ENCODE measurements around the gene EPB41. TPM values are rescaled to one million over a fixed set of nuclear protein-coding genes. Genes with fewer than 3 reads are reported as not detected.

EPB41 gene
- total RNA-seq, 4 donors from 2014 or later, result 16.7 to 30.8 (median 21.7) TPM

- peak overlapping the region in 1 of 4 donors; percentile 22 for H3K27ac ChIP-seq
- WGBS, 2 donors (ENCODE audit: low coverage in 1 of 2), result 94 to 95% methylated on average over 4 of the region's 4 CpGs
- peaks cover 0 to 5% of the 10 kb centered on the region in 2 donors for H3K36me3 ChIP-seq
- no peak overlapping the region for H3K4me3 ChIP-seq
- H3K27me3 ChIP-seq, result no peaks in the 10 kb centered on the region
- H3K4me1 ChIP-seq, result peaks cover 0 to 18% (median 9%) of the 10 kb centered on the region in 3 donors
- ATAC-seq, result no peak
- TF ChIP-seq EP300 (IDR thresholded peaks at IDR 0.05) (no peak), POLR2A (IDR thresholded peaks at IDR 0.05) (no peak), POLR2AphosphoS5 (IDR thresholded peaks at IDR 0.05) (no peak), CTCF (IDR thresholded peaks at IDR 0.05) (no peak)
- no peaks in the 10 kb centered on the region for H3K9me3 ChIP-seq
These were observed 16.6 kb upstream of the EPB41 start for GRCh38 chr1:28897789-28898188.

GRCh38 chr1:28898405-28898881, 15.9 kb upstream of the EPB41 start:
- WGBS, 2 donors (ENCODE audit: low coverage in 1 of 2), result 78 to 89% methylated on average over 1 to 3 of the region's 3 CpGs
- peaks cover 0 to 18% (median 9%) of the 10 kb centered on the region in 3 donors for H3K4me1 ChIP-seq
- peak overlapping the region in 1 of 4 donors; percentile 22 for H3K27ac ChIP-seq
- TF ChIP-seq CTCF (IDR thresholded peaks at IDR 0.05) (no peak), POLR2A (IDR thresholded peaks at IDR 0.05) (no peak), EP300 (IDR thresholded peaks at IDR 0.05) (no peak), POLR2AphosphoS5 (IDR thresholded peaks at IDR 0.05) (no peak)
- peaks cover 0 to 4% of the 10 kb centered on the region in 2 donors for H3K36me3 ChIP-seq
- H3K4me3 ChIP-seq, result no peak overlapping the region
- H3K9me3 ChIP-seq, result no peaks in the 10 kb centered on the region
- H3K27me3 ChIP-seq, result no peaks in the 10 kb centered on the region
- no peak for ATAC-seq

DNA sequence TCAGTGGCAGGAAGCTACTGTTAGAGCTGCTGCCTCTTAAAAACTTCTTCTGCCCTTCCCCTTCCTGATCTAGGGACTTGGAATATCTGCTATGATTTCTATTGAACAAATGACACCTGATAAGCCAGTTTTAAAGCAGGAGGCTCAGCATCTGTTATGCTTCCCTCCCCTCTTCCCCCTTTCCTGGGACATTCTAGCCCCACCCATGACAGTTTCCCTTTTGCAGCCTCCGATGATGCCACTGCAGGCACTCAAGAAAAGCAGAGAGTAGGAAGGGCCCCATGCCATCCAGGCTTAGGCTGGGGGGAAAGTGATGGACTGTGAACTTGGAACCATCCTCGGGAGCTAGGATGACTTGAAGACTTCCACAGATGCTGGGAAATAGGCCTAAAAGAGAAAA, 15.1 kb upstream of the EPB41 start:
- no peak overlapping the region for H3K4me3 ChIP-seq
- H3K36me3 ChIP-seq, result no peaks in the 10 kb centered on the region
- no peak for TF ChIP-seq POLR2A (IDR thresholded peaks at IDR 0.05)
- no peak for TF ChIP-seq POLR2AphosphoS5 (IDR thresholded peaks at IDR 0.05)
- no peak for TF ChIP-seq EP300 (IDR thresholded peaks at IDR 0.05)
- no peak for TF ChIP-seq CTCF (IDR thresholded peaks at IDR 0.05)
- no peaks in the 10 kb centered on the region for H3K27me3 ChIP-seq
- H3K27ac ChIP-seq, result no peak overlapping the region
- no CpG with 5 or more reads among the region's 2 CpGs for WGBS, 2 donors (ENCODE audit: low coverage in 1 of 2)
- H3K4me1 ChIP-seq, result peaks cover 0 to 18% (median 9%) of the 10 kb centered on the region in 3 donors
- peaks cover 0 to under 1% (median 0%) of the 10 kb centered on the region in 3 donors for H3K9me3 ChIP-seq
- no peak for ATAC-seq

GRCh38 chr1:28900562-28900961, 13.8 kb upstream of the EPB41 start:
- TF ChIP-seq POLR2AphosphoS5 (IDR thresholded peaks at IDR 0.05) (no peak), POLR2A (IDR thresholded peaks at IDR 0.05) (no peak), CTCF (IDR thresholded peaks at IDR 0.05) (no peak), EP300 (IDR thresholded peaks at IDR 0.05) (no peak)
- Histone ChIP-seq H3K36me3 (no peaks in the 10 kb centered on the region), H3K27me3 (no peaks in the 10 kb centered on the region), H3K27ac (no peak overlapping the region), H3K4me3 (no peak overlapping the region), H3K9me3 (peaks cover 0 to 5% (median 0%) of the 10 kb centered on the region in 3 donors), H3K4me1 (peaks cover 0 to 18% (median 9%) of the 10 kb centered on the region in 3 donors)
- ATAC-seq, result no peak
- 94% methylated on average over 3 of the region's 3 CpGs; no CpG with 5 or more reads in 1 of the 2 donors for WGBS, 2 donors (ENCODE audit: low coverage in 1 of 2)

DNA sequence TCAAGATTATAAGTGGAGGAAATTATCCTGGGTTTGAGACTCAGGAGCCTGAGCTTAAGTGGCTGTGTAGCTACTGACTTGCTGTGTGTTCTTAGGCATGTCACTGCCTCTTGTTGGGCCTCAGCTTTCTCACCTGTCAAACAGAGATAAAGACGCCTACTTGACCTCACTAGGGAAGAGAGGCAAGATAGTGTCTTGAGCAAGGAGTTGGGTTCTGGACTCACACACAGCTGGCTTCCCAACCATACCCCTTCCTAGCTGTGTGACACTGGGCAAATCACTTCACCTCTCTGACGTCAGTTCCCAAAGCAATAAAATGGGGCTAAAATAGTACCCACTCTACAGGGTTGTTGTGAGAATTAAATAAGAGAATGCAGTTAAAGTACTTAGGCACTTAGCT, 11.6 kb upstream of the EPB41 start:
- Histone ChIP-seq H3K27me3 (no peaks in the 10 kb centered on the region), H3K27ac (no peak overlapping the region), H3K4me1 (peaks cover 0 to 18% (median 9%) of the 10 kb centered on the region in 3 donors), H3K36me3 (no peaks in the 10 kb centered on the region), H3K4me3 (no peak overlapping the region), H3K9me3 (peaks cover 0 to 5% (median 0%) of the 10 kb centered on the region in 3 donors)
- 86% methylated on average over 1 of the region's 2 CpGs; no CpG with 5 or more reads in 1 of the 2 donors for WGBS, 2 donors (ENCODE audit: low coverage in 1 of 2)
- TF ChIP-seq POLR2AphosphoS5 (IDR thresholded peaks at IDR 0.05), result no peak
- TF ChIP-seq POLR2A (IDR thresholded peaks at IDR 0.05), result no peak
- TF ChIP-seq EP300 (IDR thresholded peaks at IDR 0.05), result no peak
- no peak for TF ChIP-seq CTCF (IDR thresholded peaks at IDR 0.05)
- no peak for ATAC-seq
